Neutrophil (primary cell): ENCODE data around the gene ACAA1.

Experiments used
- H3K27ac ChIP-seq: fragments of 200-600 bp; sonication (generic); 2 replicates; pipeline ENCODE4 v1.5.1; 2016; ENCODE audit warnings: mild to moderate bottlenecking, moderate library complexity
- H3K27me3 ChIP-seq: fragments of 200-600 bp; sonication (generic); 2 replicates; pipeline ENCODE4 v1.6.0; 2016; ENCODE audit warnings: mild to moderate bottlenecking
- H3K36me3 ChIP-seq: fragments of 200-600 bp; sonication (generic); 2 replicates; pipeline ENCODE4 v1.5.1; 2017
- H3K4me1 ChIP-seq, 2 experiments: fragments of 200-600 bp in 1 of 2; sonication (generic) in 1 of 2; 1 replicate in 1 of 2; 2 replicates in 1 of 2; pipeline versions ENCODE4 v1.5.1 to v1.6.1; 2013 to 2016; ENCODE audit warnings: low read depth in 1 of 2, low read length in 1 of 2, mild to moderate bottlenecking in 1 of 2, moderate library complexity in 1 of 2; ENCODE audit not compliant: control insufficient read depth in 1 of 2, insufficient read depth in 1 of 2
- H3K4me3 ChIP-seq, 2 experiments: fragments of 200-600 bp in 1 of 2; sonication (generic) in 1 of 2; 1 replicate in 1 of 2; 2 replicates in 1 of 2; pipeline ENCODE4 v1.5.1; 2013 to 2016; ENCODE audit warnings: low read depth in 1 of 2, low read length in 1 of 2, mild to moderate bottlenecking in 1 of 2, moderate library complexity in 1 of 2
- H3K9me3 ChIP-seq: fragments of 200-600 bp; sonication (generic); 2 replicates; pipeline ENCODE4 v1.5.1; 2016
- CTCF ChIP-seq: fragments of 200-600 bp; sonication (generic); IDR thresholded peaks from 2 replicates; pipeline ENCODE4 v1.5.1; 2016; ENCODE audit warnings: antibody characterized with exemption

The ACAA1 gene

GRCh38 chr3:38105525-38105924, 31.4 kb downstream of the ACAA1 start:
- Histone ChIP-seq H3K9me3 (no peaks in the 10 kb centered on the region), H3K4me3 (no peak overlapping the region), H3K27ac (no peak overlapping the region), H3K36me3 (no peaks in the 10 kb centered on the region), H3K4me1 (peaks cover 76 to 77% of the 10 kb centered on the region in 2 experiments), H3K27me3 (no peaks in the 10 kb centered on the region)
- no peak for TF ChIP-seq CTCF

GRCh38 chr3:38102444-38102814, 34.5 kb downstream of the ACAA1 start:
- H3K9me3 ChIP-seq: no peaks in the 10 kb centered on the region
- H3K27me3 ChIP-seq: no peaks in the 10 kb centered on the region
- H3K4me1 ChIP-seq: peaks cover 56 to 58% of the 10 kb centered on the region in 2 experiments
- no peaks in the 10 kb centered on the region for H3K36me3 ChIP-seq
- H3K4me3 ChIP-seq: peak overlapping the region; percentile 32 to 53
- H3K27ac ChIP-seq: peak overlapping the region; percentile 84
- TF ChIP-seq CTCF: no peak

- no peaks in the 10 kb centered on the region for H3K27me3 ChIP-seq
- peaks cover 53 to 57% of the 10 kb centered on the region in 2 experiments for H3K4me1 ChIP-seq
- no peaks in the 10 kb centered on the region for H3K36me3 ChIP-seq
- peak overlapping the region; percentile 84 for H3K27ac ChIP-seq
- H3K4me3 ChIP-seq: peak overlapping the region; percentile 32 to 53
- no peak for TF ChIP-seq CTCF
- H3K9me3 ChIP-seq: no peaks in the 10 kb centered on the region
These were observed 35.0 kb downstream of the ACAA1 start for GRCh38 chr3:38101811-38102443.

- Histone ChIP-seq H3K4me1 (peaks cover 42 to 46% of the 10 kb centered on the region in 2 experiments), H3K36me3 (no peaks in the 10 kb centered on the region), H3K27me3 (no peaks in the 10 kb centered on the region), H3K27ac (no peak overlapping the region), H3K4me3 (no peak overlapping the region), H3K9me3 (no peaks in the 10 kb centered on the region)
- no peak for TF ChIP-seq CTCF
These were observed 36.4 kb downstream of the ACAA1 start for GRCh38 chr3:38100498-38100897.

GRCh38 chr3:38099518-38099917, 37.4 kb downstream of the ACAA1 start:
- H3K9me3 ChIP-seq: no peaks in the 10 kb centered on the region

More at GRCh38 chr3:38099518-38099917, 37.4 kb downstream of the ACAA1 start:
- no peak for TF ChIP-seq CTCF
- Histone ChIP-seq H3K4me3 (no peak overlapping the region), H3K4me1 (peaks cover 42 to 46% of the 10 kb centered on the region in 2 experiments), H3K27me3 (no peaks in the 10 kb centered on the region), H3K36me3 (no peaks in the 10 kb centered on the region), H3K27ac (no peak overlapping the region)
